MV-4-11 (cell line): ENCODE results near the gene SLC6A7.
A peak's percentile ranks its signal among the peaks of the same experiment; 100 is the strongest.

Experiments used
- DNase-seq: peaks from one replicate; lab custom pipeline; 2025; lab: John Stamatoyannopoulos, UW

Gene SLC6A7

GRCh38 chr5:150189728-150190502 lies at the start of gene SLC6A7:
TSS of gene SLC6A7 (plus strand) at chr5:150190062. CDS start at chr5:150190328, 266 bp downstream.
- no peak for DNase-seq

GRCh38 chr5:150140830-150141229 lies 49.0 kb upstream of the SLC6A7 start:
- no peak for DNase-seq

DNA sequence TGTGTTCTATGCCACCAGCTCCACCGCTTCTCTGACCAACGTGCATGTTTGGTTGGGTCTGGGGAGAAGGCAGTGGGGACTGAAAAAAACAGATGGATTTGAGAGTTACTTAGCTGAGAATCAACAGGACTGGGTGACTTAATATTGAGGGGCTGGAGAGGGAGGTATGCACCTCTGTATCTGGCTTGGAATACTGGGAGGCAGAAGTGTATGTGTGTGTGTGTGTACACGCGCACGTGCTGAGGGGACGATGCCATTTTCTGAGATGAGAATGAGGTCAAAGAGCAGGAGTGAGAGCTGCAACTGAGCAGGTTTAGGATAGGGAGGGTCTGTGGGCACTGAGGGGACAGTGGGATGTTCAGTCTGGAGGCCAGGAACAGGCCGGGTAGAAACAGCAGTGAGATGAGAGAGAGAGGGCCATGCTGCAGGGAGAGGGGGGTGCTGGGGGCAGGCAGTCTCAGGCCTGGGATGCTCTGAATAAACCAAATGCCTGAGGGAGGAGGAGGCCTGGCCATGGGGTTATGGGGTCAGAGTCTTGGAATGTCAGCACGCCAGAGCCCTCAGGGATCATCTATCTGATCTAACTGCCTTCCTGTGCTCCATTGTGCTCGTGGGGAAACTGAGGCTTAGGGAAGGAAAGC lies 48.2 kb upstream of the SLC6A7 start:
- DNase-seq: no peak

DNA sequence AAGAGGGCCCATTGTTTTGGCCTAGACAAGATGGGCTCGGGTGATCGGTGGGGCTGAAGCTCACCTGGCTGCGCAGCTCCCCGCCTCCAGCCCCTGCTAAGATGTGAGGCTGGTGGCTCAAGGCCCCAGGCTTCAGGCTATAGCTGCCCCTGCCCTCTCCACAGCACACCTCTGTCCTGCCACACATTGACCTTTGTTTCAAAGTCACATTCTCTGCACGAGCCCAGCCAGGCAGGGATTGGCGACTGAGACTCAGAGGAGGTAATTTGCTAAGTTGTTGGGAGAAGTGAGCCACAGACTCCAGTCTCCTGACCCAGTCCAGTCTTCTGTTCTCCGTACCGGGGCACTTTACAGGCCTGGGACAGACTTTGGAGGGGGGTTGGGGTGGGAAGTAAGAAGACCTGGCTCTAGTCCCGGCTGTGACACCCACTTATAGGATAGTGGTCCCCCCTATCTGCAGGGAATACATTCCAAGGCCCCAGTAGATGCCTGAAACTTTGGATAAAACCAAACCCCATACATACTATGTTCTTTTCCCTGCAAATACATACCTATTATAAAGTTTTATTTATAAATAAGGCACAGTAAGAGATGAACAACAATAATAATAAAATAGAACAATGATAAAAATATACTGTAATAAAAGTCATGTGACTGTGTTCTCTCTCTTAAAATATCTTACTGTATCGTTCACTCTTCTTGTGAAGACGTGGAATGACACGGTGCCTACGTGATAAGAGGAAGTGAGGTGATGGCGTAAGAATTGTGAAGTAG lies 47.5 kb upstream of the SLC6A7 start:
- DNase-seq: no peak

DNA sequence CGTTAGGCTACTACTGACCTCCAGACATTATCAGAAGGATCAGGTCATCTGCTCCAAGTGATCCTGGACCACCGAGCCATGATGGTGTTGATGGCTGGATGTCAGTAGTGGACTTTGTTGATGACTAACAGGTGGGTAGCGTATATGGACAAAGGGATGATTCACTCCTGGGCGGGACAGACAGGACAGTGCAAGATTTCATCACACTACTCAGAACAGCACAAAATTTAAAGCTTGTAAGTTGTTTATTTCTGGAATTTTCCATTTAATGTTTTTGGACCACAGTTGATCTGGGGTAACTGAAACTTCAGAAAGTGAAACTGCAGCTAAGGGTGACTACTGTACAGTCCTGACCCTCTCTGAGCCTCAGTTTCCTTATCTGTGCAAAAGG lies 46.9 kb upstream of the SLC6A7 start:
- peak; percentile 83 for DNase-seq

GRCh38 chr5:150143350-150144245 lies 46.3 kb upstream of the SLC6A7 start:
- no peak for DNase-seq

GRCh38 chr5:150144246-150144801 lies 45.5 kb upstream of the SLC6A7 start:
- DNase-seq: no peak

- DNase-seq: no peak
Measured at GRCh38 chr5:150144879-150145278, 45.0 kb upstream of the SLC6A7 start.

- DNase-seq: no peak
Measured at GRCh38 chr5:150146235-150146634, 43.6 kb upstream of the SLC6A7 start.

DNA sequence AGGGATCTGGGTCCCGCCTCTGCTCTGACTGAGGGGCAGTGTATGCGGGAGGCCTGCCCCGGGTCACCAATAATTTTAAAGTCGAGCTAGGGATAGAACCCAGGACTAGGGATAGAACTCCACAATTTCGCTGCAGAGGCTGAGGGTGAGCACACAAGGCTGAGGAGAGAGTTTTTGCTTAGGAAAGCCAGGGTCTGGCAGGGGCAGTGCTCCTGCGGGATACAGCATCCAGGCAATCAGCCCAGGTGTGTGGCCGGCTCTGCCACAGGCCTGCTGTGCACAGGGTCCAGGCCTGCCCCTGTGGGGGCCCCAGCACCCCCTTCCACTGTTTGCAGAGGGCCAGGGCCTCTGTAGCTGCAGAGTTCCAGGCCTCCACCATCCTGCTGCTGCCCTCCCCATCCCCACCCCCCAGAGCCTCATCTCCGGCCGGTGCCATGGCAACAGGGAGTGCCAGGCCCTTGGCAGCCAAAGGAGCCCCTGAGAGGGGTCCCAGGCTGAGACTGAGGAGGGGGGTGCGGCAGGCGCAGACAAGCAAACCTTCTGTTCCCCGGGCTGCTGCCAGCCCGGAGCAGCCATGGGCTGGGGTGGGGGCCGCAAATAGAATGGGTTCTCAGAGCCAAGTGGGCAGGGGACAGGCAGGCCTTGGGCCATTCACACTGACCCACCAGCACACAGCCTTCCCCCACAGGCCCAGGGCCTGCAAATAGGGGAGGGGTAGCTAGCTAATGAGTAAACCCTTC lies 42.8 kb upstream of the SLC6A7 start:
- DNase-seq: no peak

DNA sequence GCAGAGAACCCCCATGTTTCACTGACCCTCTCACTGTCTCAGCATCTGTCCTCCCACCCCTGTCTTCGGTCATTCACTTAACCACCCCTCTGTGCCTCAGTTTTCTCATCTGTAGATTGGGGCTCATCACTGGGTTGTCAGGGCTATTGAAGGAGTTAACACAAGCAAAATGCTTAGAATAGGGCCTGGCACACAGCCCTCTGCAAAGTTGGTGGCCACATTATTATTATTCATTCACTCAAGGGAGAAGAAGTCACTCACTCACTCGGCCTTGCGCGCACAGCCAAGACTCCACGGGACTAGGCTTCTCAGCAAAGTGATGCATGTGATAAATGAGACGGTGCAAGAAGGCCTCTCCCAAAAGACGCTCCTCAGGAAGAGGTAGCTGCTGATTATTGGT lies 42.2 kb upstream of the SLC6A7 start:
- DNase-seq: no peak

DNA sequence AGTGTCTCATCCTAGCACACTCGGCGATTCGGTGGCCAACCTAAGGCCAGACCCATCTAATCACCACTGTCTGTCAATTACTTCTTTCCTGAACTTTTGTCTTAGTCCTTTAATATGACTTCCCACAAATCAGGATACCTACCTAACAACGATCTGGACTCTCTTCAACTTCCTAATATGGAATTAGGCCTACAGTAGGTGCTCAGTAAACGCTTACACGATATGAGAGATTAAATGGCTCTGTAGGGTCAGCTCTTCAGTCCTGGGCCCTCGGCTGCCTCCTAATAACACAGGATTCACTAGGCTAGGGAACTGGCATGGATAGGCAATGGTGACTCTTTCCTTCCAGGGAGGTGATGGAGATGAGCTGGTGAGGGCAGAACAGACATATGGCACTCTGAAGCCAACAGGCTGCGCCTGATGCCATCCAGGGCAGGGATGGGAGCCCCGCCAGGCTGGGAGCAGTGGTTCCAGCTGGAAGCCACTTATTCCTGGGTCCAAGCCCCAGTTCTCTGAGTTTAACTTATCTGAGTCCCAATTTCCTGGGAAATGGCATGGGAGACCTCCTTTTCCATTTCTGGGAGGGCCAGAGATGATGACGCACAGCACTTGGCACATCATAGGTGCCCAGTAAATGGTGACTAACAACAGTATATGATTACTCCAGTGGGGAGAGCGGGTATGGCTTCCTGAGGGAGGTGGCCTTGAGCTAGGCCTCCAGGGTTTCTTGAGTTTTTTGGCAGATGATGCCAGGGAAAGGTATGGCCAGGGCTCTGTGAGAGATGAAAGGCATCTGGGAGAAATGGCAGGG lies 41.5 kb upstream of the SLC6A7 start:
- no peak for DNase-seq

DNA sequence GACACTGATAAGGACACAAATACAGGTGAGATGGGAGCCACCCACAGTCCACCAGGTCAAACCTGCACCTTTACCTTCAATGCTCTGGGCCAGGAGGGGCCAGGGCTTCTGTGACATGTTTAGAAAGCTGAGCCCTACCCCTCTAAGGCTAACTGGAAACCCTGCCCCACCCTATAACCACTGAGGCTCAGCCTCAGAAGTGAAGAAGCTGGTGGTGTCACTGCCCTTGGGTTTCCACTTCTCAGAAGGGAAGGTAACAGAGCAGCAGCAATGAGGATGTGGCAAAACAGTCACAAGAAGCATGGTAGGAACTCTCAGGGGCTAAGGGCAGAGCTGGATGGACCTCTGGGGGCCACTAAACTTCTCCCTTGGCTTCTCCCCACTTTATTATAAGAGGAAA lies 40.2 kb upstream of the SLC6A7 start:
- DNase-seq: no peak

- DNase-seq: no peak
Measured at GRCh38 chr5:150152636-150153462, 37.0 kb upstream of the SLC6A7 start.

DNA sequence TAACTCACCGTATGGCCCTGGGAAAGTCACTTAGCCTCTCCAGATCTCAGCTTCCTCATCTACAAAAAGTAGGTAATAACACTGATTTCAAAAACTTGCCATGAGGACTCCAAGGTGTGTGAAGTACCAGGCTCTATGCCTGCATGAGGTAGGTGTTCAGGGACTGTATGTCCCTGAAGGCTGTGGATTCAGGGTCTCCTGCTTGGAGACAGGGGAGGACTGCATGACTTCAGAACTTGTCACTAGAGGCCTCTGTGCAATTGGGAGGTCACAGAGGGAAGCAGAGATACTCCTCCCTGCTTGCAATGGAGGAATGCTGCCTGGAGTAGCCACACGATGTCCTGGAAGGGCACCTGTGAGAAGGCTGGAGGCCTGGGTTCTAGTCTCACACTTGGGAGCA lies 36.4 kb upstream of the SLC6A7 start:
- no peak for DNase-seq

DNA sequence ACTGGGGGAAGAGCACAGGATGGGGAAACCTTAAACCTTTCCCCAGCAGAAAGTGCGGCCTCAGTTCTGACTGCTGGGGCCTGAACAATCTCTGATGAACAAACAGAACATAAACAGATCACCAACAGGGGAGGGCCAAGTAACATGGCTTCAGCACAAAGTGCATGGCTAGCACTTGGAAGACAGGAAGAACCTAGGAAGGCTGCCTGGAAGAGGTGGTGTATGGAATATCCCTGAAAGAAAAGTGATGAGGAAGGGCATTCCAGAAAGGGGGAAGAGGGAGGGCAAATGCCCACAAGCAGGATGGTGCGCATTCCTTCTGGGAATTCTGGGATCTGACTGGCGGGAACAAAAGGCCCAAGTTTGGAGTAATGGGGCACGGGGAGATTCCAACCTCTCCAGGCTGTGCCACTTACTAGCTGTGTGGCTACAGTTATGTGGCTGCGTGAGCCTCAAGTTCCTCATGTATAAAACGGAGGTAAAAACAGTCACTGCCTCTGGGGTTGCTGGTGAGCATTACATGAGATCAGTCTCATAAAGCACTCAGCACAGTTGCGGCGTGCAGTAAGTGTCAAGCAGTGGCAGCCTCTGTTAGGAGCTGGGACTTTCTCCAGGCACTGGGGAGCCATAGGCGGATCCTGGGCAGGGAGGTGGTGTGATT lies 35.8 kb upstream of the SLC6A7 start:
- DNase-seq: peak; percentile 68

GRCh38 chr5:150154618-150155128 lies 35.2 kb upstream of the SLC6A7 start:
- no peak for DNase-seq
